Neutrophil (primary cell): ENCODE results near the gene ZNF618.

Experiments used
- H3K27ac ChIP-seq: fragments of 200-600 bp; sonication (generic); 2 replicates; pipeline ENCODE4 v1.5.1; 2016; ENCODE audit warnings: mild to moderate bottlenecking, moderate library complexity
- H3K27me3 ChIP-seq: fragments of 200-600 bp; sonication (generic); 2 replicates; pipeline ENCODE4 v1.6.0; 2016; ENCODE audit warnings: mild to moderate bottlenecking
- H3K36me3 ChIP-seq: fragments of 200-600 bp; sonication (generic); 2 replicates; pipeline ENCODE4 v1.5.1; 2017
- H3K4me1 ChIP-seq, 2 experiments: fragments of 200-600 bp in 1 of 2; sonication (generic) in 1 of 2; 1 replicate in 1 of 2; 2 replicates in 1 of 2; pipeline versions ENCODE4 v1.5.1 to v1.6.1; 2013 to 2016; ENCODE audit warnings: low read depth in 1 of 2, low read length in 1 of 2, mild to moderate bottlenecking in 1 of 2, moderate library complexity in 1 of 2; ENCODE audit not compliant: control insufficient read depth in 1 of 2, insufficient read depth in 1 of 2
- H3K4me3 ChIP-seq, 2 experiments: fragments of 200-600 bp in 1 of 2; sonication (generic) in 1 of 2; 1 replicate in 1 of 2; 2 replicates in 1 of 2; pipeline ENCODE4 v1.5.1; 2013 to 2016; ENCODE audit warnings: low read depth in 1 of 2, low read length in 1 of 2, mild to moderate bottlenecking in 1 of 2, moderate library complexity in 1 of 2
- H3K9me3 ChIP-seq: fragments of 200-600 bp; sonication (generic); 2 replicates; pipeline ENCODE4 v1.5.1; 2016
- CTCF ChIP-seq: fragments of 200-600 bp; sonication (generic); IDR thresholded peaks from 2 replicates; pipeline ENCODE4 v1.5.1; 2016; ENCODE audit warnings: antibody characterized with exemption

Gene ZNF618

GRCh38 chr9:114005371-114006154 is 129.5 kb downstream of the ZNF618 start:
- peaks cover 13% of the 10 kb centered on the region for H3K27me3 ChIP-seq
- TF ChIP-seq CTCF: no peak
- peaks cover 0 to 5% of the 10 kb centered on the region in 2 experiments for H3K4me1 ChIP-seq
- H3K36me3 ChIP-seq: no peaks in the 10 kb centered on the region
- H3K27ac ChIP-seq: no peak overlapping the region
- H3K9me3 ChIP-seq: no peaks in the 10 kb centered on the region
- H3K4me3 ChIP-seq: no peak overlapping the region

- Histone ChIP-seq H3K4me3 (no peak overlapping the region), H3K27ac (no peak overlapping the region), H3K4me1 (peaks cover 0 to 5% of the 10 kb centered on the region in 2 experiments), H3K9me3 (no peaks in the 10 kb centered on the region), H3K27me3 (peaks cover 13% of the 10 kb centered on the region), H3K36me3 (no peaks in the 10 kb centered on the region)
- TF ChIP-seq CTCF: no peak
These were observed 130.0 kb downstream of the ZNF618 start for GRCh38 chr9:114006155-114006550.

- Histone ChIP-seq H3K27ac (no peak overlapping the region), H3K4me1 (peaks cover 0 to 5% of the 10 kb centered on the region in 2 experiments), H3K36me3 (no peaks in the 10 kb centered on the region), H3K4me3 (no peak overlapping the region), H3K9me3 (no peaks in the 10 kb centered on the region), H3K27me3 (peaks cover 13% of the 10 kb centered on the region)
- TF ChIP-seq CTCF: no peak
These were observed 131.0 kb downstream of the ZNF618 start for GRCh38 chr9:114006931-114007691.

GRCh38 chr9:114007991-114008666 is 132.0 kb downstream of the ZNF618 start:
- no peak for TF ChIP-seq CTCF
- H3K4me3 ChIP-seq: no peak overlapping the region
- H3K4me1 ChIP-seq: peaks cover 0 to 5% of the 10 kb centered on the region in 2 experiments
- H3K9me3 ChIP-seq: no peaks in the 10 kb centered on the region
- H3K27ac ChIP-seq: no peak overlapping the region
- no peaks in the 10 kb centered on the region for H3K36me3 ChIP-seq
- H3K27me3 ChIP-seq: peaks cover 13% of the 10 kb centered on the region

GRCh38 chr9:114008667-114009410 is 132.7 kb downstream of the ZNF618 start:
- peaks cover 9% of the 10 kb centered on the region for H3K27me3 ChIP-seq
- TF ChIP-seq CTCF: no peak
- no peaks in the 10 kb centered on the region for H3K9me3 ChIP-seq
- no peaks in the 10 kb centered on the region for H3K36me3 ChIP-seq
- no peak overlapping the region for H3K4me3 ChIP-seq
- no peak overlapping the region for H3K27ac ChIP-seq
- peaks cover 0 to 5% of the 10 kb centered on the region in 2 experiments for H3K4me1 ChIP-seq
